IMR-90 (cell line): ENCODE measurements around the gene RPRM.

ENCODE experiments used
- POLR2A ChIP-seq: IDR thresholded peaks from 2 replicates; pipeline ENCODE4 v1.6.1; 2012; ENCODE audit warnings: mild to moderate bottlenecking, low read depth, low read length
- RAD21 ChIP-seq: IDR thresholded peaks from 2 replicates; pipeline ENCODE4 v1.6.1; 2012; ENCODE audit warnings: low read length, improper control_type of control experiment
- SMC3 ChIP-seq: fragments of 150-350 bp; IDR thresholded peaks from 2 replicates; pipeline ENCODE4 v1.6.1; 2016; ENCODE audit warnings: low read depth, mild to moderate bottlenecking, antibody characterized with exemption, low read length, moderate library complexity
- USF2 ChIP-seq: fragments of 150-350 bp; IDR thresholded peaks from 2 replicates; pipeline ENCODE4 v1.6.1; 2017; ENCODE audit warnings: mild to moderate bottlenecking, antibody characterized with exemption, low read length, low read depth
- TF ChIP-seq, protein P1 (sequence below): conservative IDR thresholded peaks from 2 replicates; pipeline ENCODE4 v1.5.1; 2012; ENCODE audit warnings: mild to moderate bottlenecking, low read depth, low read length, improper control_type of control experiment

- no peak for TF ChIP-seq POLR2A
- TF ChIP-seq RAD21: no peak
- no peak for TF ChIP-seq USF2
- no peak for TF ChIP-seq SMC3
- TF ChIP-seq, protein P1, sequence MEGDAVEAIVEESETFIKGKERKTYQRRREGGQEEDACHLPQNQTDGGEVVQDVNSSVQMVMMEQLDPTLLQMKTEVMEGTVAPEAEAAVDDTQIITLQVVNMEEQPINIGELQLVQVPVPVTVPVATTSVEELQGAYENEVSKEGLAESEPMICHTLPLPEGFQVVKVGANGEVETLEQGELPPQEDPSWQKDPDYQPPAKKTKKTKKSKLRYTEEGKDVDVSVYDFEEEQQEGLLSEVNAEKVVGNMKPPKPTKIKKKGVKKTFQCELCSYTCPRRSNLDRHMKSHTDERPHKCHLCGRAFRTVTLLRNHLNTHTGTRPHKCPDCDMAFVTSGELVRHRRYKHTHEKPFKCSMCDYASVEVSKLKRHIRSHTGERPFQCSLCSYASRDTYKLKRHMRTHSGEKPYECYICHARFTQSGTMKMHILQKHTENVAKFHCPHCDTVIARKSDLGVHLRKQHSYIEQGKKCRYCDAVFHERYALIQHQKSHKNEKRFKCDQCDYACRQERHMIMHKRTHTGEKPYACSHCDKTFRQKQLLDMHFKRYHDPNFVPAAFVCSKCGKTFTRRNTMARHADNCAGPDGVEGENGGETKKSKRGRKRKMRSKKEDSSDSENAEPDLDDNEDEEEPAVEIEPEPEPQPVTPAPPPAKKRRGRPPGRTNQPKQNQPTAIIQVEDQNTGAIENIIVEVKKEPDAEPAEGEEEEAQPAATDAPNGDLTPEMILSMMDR: no peak
Observed at GRCh38 chr2:153474407-153474806, 4.2 kb downstream of the RPRM start.
